NOMO-1 (cell line): Measurements from ENCODE around the gene SSUH2.
A peak's percentile ranks its signal among the peaks of the same experiment; 100 is the strongest.
"Not testable (repeated sequence)": the region's sequence is repeated elsewhere in the genome, so short reads cannot be mapped to it uniquely, and the experiment has no call there.

Experiments
- DNase-seq, 2 experiments: peaks; one replicate each; lab custom pipeline; 2025; ENCODE audit not compliant: unreplicated experiment in 2 of 2; lab: John Stamatoyannopoulos, UW

The SSUH2 gene

DNA sequence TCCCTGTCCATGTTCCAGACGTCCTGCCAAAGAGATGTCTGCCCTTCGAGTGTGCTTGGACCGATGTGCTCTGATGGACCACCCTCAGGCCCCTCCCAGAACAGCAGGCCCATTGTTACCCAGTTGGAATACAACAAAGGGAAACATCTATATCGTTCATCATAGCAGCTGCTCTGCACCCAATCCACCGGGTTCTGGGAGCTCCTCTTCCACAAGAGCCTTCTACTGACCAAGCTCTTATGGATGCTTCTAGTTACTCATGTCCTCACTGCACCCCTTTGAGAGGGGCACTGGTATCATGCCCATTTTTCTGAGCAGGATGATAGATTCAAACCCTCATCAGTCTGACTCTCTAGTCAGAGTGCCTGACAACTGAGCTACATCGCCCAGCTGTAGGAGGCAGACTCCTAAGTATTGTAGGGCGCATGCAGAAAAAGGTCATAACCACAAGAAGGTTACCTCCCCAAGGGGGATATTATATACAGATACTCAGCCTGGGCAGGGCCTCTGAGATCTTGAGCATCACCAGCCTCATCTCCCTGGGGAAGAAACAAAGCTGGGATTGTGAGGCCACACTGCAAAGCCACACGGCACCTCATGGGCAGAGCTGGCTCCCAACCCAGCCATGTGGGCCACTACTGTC is at the start of gene SSUH2:
SSUH2 (minus strand) TSS at position 51 of the 643 bp plus-strand sequence; CDS start at position 11, 40 bp downstream.
- no peak for DNase-seq

DNA sequence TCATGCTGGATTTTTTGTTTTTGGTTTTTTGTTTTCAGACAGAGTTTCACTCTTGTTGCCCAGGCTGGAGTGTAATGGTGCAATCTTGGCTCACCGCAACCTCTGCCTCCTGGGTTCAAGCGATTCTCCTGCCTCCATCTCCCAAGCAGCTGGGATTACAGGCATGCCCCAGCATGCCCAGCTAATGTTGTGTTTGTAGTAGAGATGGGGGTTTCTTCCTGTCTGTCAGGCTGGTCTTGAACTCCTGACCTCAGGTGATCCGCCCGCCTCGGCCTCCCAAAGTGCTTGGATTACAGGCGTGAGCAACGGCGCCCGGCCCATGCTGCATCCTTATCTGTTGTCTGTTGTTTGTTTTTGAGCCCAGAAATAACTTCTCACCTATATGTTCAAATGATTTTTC is 46.7 kb upstream of the SSUH2 start:
- DNase-seq: not testable (repeated sequence)

DNA sequence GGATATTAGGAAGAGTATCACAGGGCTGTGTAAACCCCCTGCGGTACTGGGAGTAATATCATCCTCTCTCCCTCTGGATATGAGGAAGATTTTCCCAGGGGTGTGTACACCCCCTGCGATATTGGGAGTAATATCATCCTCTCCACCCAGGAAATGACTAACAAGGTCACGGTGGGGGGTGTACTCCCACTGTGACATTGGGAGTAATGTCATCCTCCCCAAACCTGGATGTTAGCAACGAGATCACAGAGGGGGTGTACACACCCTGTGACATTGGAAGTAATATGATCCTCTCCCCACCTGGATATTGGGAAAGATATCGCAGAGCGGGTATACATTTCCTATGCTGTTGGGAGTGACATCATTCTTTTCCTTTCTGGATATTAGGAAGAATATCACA is 40.4 kb upstream of the SSUH2 start:
- DNase-seq: not testable (repeated sequence)

DNA sequence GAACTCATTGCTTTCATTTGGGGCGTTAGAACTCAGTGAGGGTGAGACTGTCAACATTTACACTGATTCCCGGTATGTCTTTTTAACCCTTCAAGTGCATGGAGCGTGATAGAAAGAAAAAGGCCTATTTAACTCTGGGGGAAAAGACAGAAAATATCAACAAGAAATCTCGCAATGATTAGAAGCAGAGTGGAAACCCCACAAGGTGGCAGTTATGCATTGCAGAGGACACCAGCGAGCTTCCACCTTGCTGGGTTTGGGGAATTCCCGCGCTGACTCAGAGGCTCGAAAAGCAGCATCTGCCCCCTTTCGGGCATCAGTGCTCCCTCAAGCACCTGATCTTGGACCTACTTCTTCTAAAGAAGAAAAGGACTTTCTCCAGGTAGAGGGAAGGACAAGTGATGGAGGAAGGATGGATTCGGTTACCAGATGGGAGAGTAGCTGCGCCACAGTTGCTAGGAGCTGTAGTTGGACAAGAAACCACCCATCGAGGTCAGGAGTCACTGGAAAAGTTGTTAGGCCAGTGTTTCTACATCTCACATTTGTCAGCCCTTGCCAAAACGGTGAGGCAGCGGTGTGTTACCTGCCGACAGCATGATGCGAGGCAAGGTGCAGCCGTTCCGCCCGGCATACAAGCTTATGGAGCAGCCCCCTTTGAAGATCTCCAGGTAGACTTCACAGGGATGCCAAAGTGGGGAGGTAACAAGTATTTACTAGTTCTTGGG is 38.4 kb upstream of the SSUH2 start:
- DNase-seq: not testable (repeated sequence)

DNA sequence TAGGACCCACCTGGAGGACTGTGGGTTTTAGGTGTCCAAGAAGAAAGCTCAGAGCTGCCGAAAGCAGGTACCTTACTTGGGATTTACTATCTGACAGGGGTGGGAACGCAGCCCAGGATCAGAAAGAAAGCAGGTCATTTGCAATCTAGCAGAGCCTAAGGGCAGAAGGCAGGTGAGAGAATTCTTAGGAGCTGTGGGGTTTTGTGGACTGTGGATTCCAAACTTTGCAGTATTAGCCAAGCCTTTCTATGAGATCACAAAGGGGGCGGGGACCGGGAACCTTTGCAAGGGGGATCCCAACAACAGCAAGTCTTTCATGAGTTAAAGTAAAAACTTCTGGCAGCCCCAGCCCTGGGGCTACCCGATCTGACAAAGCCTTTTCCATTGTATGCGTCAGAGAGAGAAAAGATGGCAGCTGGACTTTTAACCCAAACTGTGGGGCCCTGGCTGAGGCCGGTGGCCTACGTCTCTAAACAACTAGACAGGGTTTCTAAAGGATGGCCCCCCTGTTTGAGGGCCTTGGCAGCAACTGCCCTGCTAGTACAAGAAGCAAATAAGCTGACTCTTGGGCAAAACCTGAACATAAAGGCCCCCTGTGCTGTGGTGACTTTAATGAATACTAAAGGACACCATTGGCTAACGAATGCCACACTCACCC is 37.4 kb upstream of the SSUH2 start:
- DNase-seq: not testable (repeated sequence)

DNA sequence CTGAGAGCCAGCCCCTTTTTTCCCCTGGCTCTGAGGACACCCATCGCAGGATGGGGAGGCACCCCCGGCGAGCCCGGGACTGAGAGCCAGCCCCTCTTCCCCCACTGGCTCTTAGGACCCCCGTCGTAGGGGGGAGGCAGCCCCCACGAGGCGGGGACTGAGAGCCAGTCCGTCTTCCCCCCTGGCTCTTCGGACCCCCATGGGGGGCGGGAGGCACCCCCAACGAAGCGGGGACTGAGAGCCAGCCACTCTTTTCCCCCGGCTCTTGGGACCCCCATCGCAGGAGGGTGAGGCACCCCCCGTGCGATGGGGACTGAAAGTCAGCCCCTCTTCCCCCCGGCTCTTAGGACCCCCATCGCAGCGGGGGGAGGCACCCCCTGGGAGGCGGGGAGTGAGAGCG is 36.8 kb upstream of the SSUH2 start:
- DNase-seq: no peak

- not testable (repeated sequence) for DNase-seq
These were observed 35.4 kb upstream of the SSUH2 start for GRCh38 chr3:8679817-8680553.

DNA sequence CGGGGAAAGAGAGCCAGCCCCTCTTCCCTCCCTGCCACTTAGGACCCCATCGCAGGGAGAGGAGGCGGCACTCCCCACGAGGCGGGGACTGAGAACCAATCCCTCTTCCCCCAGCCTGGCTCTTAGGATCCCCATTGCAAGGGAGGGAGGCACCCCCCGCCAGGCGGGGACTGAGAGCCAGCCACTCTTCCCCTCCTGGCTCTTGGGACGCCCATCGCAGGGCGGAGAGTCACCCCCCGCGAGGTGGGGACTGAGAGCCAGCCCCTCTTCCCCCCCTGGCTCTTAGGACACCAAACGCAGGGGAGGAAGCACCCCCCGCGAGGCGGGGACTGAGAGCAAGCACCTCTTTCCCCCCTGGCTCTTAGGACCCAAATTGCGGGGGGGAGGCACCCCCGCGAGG is 34.2 kb upstream of the SSUH2 start:
- DNase-seq: no peak

GRCh38 chr3:8677258-8677657 is 32.7 kb upstream of the SSUH2 start:
- not testable (repeated sequence) for DNase-seq

- DNase-seq: not testable (repeated sequence)
These were observed 31.0 kb upstream of the SSUH2 start for GRCh38 chr3:8675591-8675990.

- no peak for DNase-seq
These were observed 28.6 kb upstream of the SSUH2 start for GRCh38 chr3:8673083-8673737.

GRCh38 chr3:8669019-8669418 is 24.4 kb upstream of the SSUH2 start:
- no peak for DNase-seq

- no peak for DNase-seq
These were observed 23.6 kb upstream of the SSUH2 start for GRCh38 chr3:8668216-8668615.

DNA sequence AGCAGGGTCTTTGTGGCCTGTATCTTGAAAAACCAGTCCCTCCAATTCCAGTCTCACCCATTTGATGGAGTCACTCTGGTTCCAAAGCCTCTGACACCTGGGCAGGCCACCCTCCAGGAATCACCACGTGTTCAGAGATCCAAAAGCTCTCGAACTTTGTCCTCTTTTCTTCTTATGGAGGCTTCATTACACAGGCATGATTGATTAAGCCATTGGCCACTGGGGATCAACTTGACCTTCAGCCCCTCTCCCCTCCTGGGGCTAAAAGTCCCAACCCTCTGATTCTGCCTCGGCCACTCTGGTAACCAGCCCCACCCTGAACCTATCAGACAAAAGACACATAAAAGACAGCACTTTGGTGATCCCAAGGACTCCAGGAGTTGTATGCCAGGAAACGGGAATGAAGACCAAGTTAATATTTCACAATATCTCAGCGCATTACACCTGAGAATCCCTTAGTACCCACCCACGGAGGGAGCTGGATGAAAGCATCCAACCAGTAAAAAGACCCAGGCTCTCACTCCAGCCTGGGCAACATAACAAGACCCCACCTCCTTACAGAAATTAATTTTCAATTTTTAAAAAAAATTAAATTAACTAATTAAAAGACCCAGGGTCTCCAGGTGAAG is 23.0 kb upstream of the SSUH2 start:
- DNase-seq: no peak

GRCh38 chr3:8665407-8665896 is 20.9 kb upstream of the SSUH2 start:
- peak; percentile 58 to 88 for DNase-seq

GRCh38 chr3:8663177-8664061 is 18.8 kb upstream of the SSUH2 start:
- DNase-seq: peak in 1 of 2 experiments; percentile 38

- DNase-seq: no peak
These were observed 18.0 kb upstream of the SSUH2 start for GRCh38 chr3:8662594-8662993.

GRCh38 chr3:8660175-8661118 is 15.8 kb upstream of the SSUH2 start:
- no peak for DNase-seq
